Hepatocyte (in vitro differentiated cells): ENCODE measurements around the gene IBSP.

ENCODE experiments used
- EZH2 ChIP-seq: fragments of 200-600 bp; sonication (generic); IDR thresholded peaks from 2 replicates; pipeline ENCODE4 v1.6.1; 2016; ENCODE audit warnings: antibody characterized with exemption, mild to moderate bottlenecking, borderline replicate concordance
- TF ChIP-seq, protein P1 (sequence below): fragments of 200-600 bp; sonication (generic); IDR thresholded peaks from 2 replicates; pipeline ENCODE4 v1.5.1; 2016; ENCODE audit warnings: antibody characterized with exemption, mild to moderate bottlenecking; ENCODE audit not compliant: poor library complexity

- TF ChIP-seq, protein P1, sequence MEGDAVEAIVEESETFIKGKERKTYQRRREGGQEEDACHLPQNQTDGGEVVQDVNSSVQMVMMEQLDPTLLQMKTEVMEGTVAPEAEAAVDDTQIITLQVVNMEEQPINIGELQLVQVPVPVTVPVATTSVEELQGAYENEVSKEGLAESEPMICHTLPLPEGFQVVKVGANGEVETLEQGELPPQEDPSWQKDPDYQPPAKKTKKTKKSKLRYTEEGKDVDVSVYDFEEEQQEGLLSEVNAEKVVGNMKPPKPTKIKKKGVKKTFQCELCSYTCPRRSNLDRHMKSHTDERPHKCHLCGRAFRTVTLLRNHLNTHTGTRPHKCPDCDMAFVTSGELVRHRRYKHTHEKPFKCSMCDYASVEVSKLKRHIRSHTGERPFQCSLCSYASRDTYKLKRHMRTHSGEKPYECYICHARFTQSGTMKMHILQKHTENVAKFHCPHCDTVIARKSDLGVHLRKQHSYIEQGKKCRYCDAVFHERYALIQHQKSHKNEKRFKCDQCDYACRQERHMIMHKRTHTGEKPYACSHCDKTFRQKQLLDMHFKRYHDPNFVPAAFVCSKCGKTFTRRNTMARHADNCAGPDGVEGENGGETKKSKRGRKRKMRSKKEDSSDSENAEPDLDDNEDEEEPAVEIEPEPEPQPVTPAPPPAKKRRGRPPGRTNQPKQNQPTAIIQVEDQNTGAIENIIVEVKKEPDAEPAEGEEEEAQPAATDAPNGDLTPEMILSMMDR = no peak
- no peak for TF ChIP-seq EZH2
Measured at GRCh38 chr4:87781569-87781968, 17.8 kb upstream of the IBSP start.
